ENCODE data around the gene EXPH5. TPM values are rescaled to one million over a fixed set of nuclear protein-coding genes. Genes with fewer than 3 reads are reported as not detected.

EXPH5 gene
- total and polyA plus RNA-seq, 9 of the 15 experiments (the other 6 are each of a cell fraction or from before 2014, with no cell fraction given) = 1.3 to 8.5 (median 4.8) TPM

DNA sequence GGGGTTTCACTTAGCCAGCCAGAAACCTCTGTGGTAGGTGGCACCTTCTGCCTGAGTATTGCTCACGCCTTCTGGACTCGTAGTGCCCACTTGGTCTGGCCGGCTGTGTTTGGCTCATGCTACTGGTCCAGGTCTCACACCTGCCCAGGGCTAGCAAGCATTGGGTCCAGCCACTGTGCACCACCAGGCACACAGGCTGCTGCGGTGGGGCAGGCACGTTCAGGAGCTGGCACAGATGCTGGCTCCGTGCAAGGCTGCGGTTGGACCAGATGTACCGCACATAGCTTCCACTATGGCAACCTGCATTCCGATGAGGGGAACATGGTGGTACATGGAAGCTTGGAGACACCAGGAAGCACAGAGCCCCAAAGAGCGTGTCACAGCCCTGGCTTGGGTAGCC, 34.8 kb upstream of the EXPH5 start:
- Histone ChIP-seq H3K4me1 (replicated peaks in 1 of 2; ENCODE audit: control insufficient read depth in 2 of 2, insufficient read depth in 2 of 2, low read length in 2 of 2) (peaks cover 3 to 5% of the 10 kb centered on the region in 2 experiments; a peak in 3 of 5 replicates), H3K9me3 (replicated peaks; ENCODE audit: control insufficient read depth, insufficient read depth, low read depth, low read length) (0 out of 2 replicates have a peak, but pooled peaks cover 5% of the 10 kb centered on the region), H3K79me2 (ENCODE audit: control insufficient read depth, insufficient read depth, low read length) (no peaks in the 10 kb centered on the region), H3K9me1 (ENCODE audit: control insufficient read depth, insufficient read depth, low read length) (no peaks in the 10 kb centered on the region), H3K4me2 (ENCODE audit: insufficient read depth, low read length) (no peak overlapping the region), H3K27ac (ENCODE audit: extremely low read depth, low read depth, low read length) (no peak overlapping the region; the same call in 2 of the 3 replicates), H4K20me1 (replicated peaks; ENCODE audit: control insufficient read depth, insufficient read depth, low read length) (no peaks in the 10 kb centered on the region), H3K4me3 (no peak overlapping the region), H2AFZ (ENCODE audit: low read depth, low read length) (no peak overlapping the region), H3K9ac (ENCODE audit: insufficient read depth in 1 of 2, low read depth in 2 of 2, low read length in 2 of 2) (no peak overlapping the region), H3K27me3 (ENCODE audit: control insufficient read depth in 2 of 2, insufficient read depth in 2 of 2, low read length in 2 of 2) (no peaks in the 10 kb centered on the region), H3K36me3 (ENCODE audit: control insufficient read depth, insufficient read depth, low read length) (no peaks in the 10 kb centered on the region)
- DNase-seq (ENCODE audit: extremely low read depth in 1 of 4, low spot score in 3 of 4) (no peak), ATAC-seq (no peak), FAIRE-seq (no peak)
- intact Hi-C loops (cut with micrococcal nuclease) = no loop called here
- ChIA-PET CTCF (ENCODE audit: low intra/inter-chr PET ratio) (no interaction called here), POLR2A (interaction anchor here (0.6 kb wide), 2 partner anchors 426 to 1465 kb away, joined by 3 read pairs; partner anchors contain the start of gene ZC3H12C)
- BruUV-seq (replicated peaks) = no TSS peak
- in situ Hi-C loops (cut with MboI) = no loop called here
- 61% methylated on average over 10 of the region's 10 CpGs for WGBS (ENCODE audit: insufficient coverage, low coverage, missing lambda C conversion rate)
- TF ChIP-seq PHF21A (IDR thresholded peaks at IDR 0.05; ENCODE audit: borderline replicate concordance, low read depth) = no peak
- no peak for TF ChIP-seq KLF10 (CRISPR knock-in tag; IDR thresholded peaks at IDR 0.05)
- TF ChIP-seq ZC3H8 (IDR thresholded peaks at IDR 0.05) = no peak
- TF ChIP-seq ZNF766 (CRISPR knock-in tag; conservative IDR thresholded peaks at IDR 0.05) = no peak
- no peak for TF ChIP-seq HNRNPUL1 (IDR thresholded peaks at IDR 0.05; ENCODE audit: low read length)
- TF ChIP-seq, protein P1, sequence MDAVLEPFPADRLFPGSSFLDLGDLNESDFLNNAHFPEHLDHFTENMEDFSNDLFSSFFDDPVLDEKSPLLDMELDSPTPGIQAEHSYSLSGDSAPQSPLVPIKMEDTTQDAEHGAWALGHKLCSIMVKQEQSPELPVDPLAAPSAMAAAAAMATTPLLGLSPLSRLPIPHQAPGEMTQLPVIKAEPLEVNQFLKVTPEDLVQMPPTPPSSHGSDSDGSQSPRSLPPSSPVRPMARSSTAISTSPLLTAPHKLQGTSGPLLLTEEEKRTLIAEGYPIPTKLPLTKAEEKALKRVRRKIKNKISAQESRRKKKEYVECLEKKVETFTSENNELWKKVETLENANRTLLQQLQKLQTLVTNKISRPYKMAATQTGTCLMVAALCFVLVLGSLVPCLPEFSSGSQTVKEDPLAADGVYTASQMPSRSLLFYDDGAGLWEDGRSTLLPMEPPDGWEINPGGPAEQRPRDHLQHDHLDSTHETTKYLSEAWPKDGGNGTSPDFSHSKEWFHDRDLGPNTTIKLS (IDR thresholded peaks at IDR 0.05; ENCODE audit: borderline replicate concordance, low read depth) = no peak
- no peak for TF ChIP-seq ZNF589 (CRISPR knock-in tag; IDR thresholded peaks at IDR 0.05; ENCODE audit: low read depth)
- TF ChIP-seq ZNF274 (IDR thresholded peaks at IDR 0.05; ENCODE audit: borderline replicate concordance, low read depth, low read length) = no peak
- TF ChIP-seq, protein P2, sequence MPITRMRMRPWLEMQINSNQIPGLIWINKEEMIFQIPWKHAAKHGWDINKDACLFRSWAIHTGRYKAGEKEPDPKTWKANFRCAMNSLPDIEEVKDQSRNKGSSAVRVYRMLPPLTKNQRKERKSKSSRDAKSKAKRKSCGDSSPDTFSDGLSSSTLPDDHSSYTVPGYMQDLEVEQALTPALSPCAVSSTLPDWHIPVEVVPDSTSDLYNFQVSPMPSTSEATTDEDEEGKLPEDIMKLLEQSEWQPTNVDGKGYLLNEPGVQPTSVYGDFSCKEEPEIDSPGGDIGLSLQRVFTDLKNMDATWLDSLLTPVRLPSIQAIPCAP (CRISPR knock-in tag; IDR thresholded peaks at IDR 0.05; ENCODE audit: borderline replicate concordance) = no peak
- no peak for TF ChIP-seq LEF1 (IDR thresholded peaks at IDR 0.05)
- TF ChIP-seq, protein P3, sequence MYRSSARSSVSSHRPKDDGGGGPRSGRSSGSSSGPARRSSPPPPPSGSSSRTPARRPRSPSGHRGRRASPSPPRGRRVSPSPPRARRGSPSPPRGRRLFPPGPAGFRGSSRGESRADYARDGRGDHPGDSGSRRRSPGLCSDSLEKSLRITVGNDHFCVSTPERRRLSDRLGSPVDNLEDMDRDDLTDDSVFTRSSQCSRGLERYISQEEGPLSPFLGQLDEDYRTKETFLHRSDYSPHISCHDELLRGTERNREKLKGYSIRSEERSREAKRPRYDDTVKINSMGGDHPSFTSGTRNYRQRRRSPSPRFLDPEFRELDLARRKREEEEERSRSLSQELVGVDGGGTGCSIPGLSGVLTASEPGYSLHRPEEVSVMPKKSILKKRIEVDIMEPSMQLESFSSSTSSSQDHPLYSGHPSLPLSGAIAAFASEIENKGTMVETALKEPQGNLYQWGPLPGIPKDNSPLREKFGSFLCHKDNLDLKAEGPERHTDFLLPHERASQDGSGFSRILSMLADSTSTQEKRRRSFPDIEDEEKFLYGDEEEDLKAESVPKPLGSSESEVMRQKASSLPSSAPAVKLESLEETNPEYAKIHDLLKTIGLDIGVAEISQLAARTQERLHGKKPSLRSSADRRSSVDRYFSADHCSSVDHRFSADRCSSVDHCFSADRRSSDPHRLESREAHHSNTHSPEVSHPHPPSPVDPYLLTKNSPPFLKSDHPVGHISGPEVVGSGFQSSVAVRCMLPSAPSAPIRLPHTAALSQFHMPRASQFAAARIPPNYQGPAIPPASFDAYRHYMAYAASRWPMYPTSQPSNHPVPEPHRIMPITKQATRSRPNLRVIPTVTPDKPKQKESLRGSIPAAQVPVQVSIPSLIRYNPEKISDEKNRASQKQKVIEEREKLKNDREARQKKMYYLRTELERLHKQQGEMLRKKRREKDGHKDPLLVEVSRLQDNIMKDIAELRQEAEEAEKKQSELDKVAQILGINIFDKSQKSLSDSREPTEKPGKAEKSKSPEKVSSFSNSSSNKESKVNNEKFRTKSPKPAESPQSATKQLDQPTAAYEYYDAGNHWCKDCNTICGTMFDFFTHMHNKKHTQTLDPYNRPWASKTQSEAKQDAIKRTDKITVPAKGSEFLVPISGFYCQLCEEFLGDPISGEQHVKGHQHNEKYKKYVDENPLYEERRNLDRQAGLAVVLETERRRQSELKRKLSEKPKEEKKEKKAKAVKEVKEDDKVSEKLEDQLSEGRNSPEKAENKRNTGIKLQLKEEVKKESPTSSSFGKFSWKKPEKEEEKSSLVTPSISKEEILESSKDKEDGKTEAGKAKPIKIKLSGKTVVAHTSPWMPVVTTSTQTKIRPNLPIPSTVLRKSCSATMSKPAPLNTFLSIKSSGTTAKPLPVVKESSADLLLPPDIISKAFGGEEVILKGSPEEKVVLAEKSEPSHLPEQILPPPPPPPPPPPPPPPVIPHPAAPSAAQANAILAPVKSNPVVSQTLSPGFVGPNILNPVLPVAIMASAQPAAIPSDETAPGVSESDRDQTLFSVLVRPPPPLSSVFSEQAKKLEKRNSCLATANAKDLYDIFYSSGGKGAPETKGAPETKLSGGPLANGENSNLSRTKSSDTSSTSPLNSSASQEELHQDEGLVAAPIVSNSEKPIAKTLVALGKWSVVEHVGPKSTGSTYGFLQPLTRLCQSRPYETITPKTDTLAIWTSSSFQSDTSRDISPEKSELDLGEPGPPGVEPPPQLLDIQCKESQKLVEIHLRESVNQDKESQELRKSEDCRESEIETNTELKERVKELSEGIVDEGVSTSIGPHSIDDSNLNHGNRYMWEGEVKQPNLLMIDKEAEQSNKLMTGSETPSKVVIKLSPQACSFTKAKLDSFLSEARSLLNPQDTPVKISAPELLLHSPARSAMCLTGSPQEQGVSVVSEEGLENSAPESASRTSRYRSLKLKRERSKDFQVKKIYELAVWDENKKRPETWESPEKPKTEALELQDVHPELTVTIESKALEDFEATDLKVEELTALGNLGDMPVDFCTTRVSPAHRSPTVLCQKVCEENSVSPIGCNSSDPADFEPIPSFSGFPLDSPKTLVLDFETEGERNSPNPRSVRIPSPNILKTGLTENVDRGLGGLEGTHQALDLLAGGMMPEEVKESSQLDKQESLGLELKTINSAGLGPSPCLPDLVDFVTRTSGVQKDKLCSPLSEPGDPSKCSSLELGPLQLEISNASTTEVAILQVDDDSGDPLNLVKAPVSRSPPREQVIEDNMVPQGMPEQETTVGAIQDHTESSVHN (IDR thresholded peaks at IDR 0.05; ENCODE audit: borderline replicate concordance in 1 of 2, low read depth in 1 of 2) = no peak
- TF ChIP-seq, protein P4, sequence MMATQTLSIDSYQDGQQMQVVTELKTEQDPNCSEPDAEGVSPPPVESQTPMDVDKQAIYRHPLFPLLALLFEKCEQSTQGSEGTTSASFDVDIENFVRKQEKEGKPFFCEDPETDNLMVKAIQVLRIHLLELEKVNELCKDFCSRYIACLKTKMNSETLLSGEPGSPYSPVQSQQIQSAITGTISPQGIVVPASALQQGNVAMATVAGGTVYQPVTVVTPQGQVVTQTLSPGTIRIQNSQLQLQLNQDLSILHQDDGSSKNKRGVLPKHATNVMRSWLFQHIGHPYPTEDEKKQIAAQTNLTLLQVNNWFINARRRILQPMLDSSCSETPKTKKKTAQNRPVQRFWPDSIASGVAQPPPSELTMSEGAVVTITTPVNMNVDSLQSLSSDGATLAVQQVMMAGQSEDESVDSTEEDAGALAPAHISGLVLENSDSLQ (IDR thresholded peaks at IDR 0.05) = no peak
